B cell (primary cell): ENCODE data around the gene WDR7.

Experiments
- EZH2 ChIP-seq: IDR thresholded peaks from 2 replicates; pipeline ENCODE4 v1.6.1; 2012; ENCODE audit warnings: borderline replicate concordance, low read depth, mild to moderate bottlenecking, moderate library complexity, low read length; ENCODE audit not compliant: insufficient read depth, poor library complexity, severe bottlenecking
- TF ChIP-seq, protein P1 (sequence below): fragments of 200-600 bp; IDR thresholded peaks from one replicate; pipeline ENCODE4 v1.8.0; 2022; ENCODE audit warnings: antibody characterized with exemption, mild to moderate bottlenecking

DNA sequence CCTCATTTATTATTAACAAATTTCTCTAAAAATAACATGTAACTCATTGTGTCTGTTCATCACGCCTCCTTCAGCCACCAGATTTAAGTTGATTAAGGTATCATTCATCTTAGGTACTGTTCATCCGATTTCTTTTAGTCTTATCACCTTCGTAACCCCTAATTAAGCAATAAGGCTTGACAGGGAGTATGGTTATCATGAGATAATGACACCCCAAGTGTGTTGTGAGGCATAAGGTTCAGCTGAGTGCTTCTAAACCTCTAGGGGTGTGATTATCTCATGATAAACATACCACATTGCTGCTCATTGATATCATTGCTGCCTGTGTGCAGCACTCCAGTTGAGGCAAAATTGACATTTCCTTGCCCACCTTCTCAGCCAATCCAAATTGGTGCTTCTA lies 336.9 kb downstream of the WDR7 start:
- no peak for TF ChIP-seq EZH2
- TF ChIP-seq, protein P1, sequence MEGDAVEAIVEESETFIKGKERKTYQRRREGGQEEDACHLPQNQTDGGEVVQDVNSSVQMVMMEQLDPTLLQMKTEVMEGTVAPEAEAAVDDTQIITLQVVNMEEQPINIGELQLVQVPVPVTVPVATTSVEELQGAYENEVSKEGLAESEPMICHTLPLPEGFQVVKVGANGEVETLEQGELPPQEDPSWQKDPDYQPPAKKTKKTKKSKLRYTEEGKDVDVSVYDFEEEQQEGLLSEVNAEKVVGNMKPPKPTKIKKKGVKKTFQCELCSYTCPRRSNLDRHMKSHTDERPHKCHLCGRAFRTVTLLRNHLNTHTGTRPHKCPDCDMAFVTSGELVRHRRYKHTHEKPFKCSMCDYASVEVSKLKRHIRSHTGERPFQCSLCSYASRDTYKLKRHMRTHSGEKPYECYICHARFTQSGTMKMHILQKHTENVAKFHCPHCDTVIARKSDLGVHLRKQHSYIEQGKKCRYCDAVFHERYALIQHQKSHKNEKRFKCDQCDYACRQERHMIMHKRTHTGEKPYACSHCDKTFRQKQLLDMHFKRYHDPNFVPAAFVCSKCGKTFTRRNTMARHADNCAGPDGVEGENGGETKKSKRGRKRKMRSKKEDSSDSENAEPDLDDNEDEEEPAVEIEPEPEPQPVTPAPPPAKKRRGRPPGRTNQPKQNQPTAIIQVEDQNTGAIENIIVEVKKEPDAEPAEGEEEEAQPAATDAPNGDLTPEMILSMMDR: no peak
